ENCODE results near the gene LRAT.

GRCh38 chr4:154720123-154720522, 23.7 kb upstream of the LRAT start:
- TF ChIP-seq CTCF (IDR thresholded peaks at IDR 0.05; ENCODE audit: insufficient read depth, low read depth, low read length) (no peak), EZH2 (IDR thresholded peaks at IDR 0.05; ENCODE audit: insufficient read depth, low read length) (no peak)

Data from astrocyte (in vitro differentiated cells and primary cell).